Mammary epithelial cell (primary cell): ENCODE measurements around the gene JAKMIP3.

Experiments used
- CTCF ChIP-seq, 2 donors: IDR thresholded peaks in 1 of 2; conservative IDR thresholded peaks in 1 of 2; 2 replicates each; pipeline ENCODE4 v1.5.1; 2011 to 2012; ENCODE audit warnings: inconsistent platforms in 2 of 2, low read length in 2 of 2, mild to moderate bottlenecking in 2 of 2, control low read depth in 1 of 2, low read depth in 1 of 2; ENCODE audit not compliant: insufficient read depth in 1 of 2; ENCODE audit errors: extremely low read depth in 1 of 2
- EZH2 ChIP-seq: IDR thresholded peaks from 2 replicates; pipeline ENCODE4 v1.6.1; 2012; ENCODE audit warnings: low read length, inconsistent platforms, borderline replicate concordance

DNA sequence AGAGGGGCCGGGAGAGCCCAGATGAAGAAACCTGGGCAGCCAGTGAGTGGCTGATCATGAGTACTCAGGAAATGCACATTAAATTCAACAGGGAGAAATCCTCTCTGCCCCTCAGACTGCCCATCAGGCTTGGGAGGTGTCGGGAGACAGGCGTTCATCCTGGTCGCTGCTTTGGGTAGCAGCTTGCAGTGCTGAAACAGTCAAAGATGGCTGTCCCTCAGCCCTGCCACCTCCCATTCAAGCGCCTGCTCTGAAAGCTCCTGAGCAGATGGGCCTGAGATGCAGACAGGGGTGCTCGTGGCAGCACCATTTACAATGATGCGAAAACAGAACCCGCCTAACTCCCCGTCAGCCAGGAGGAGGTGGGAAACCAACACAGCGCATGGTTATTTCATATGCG is 3.6 kb upstream of the JAKMIP3 start:
- no peak for TF ChIP-seq CTCF (conservative IDR thresholded peaks at IDR 0.05 in 1 of 2, IDR thresholded peaks at IDR 0.05 in 1 of 2; ENCODE audit: extremely low read depth in 1 of 2, insufficient read depth in 1 of 2, low read depth in 1 of 2, low read length in 2 of 2)
- TF ChIP-seq EZH2, result no peak
